SK-MEL-5 (cell line): ENCODE data around the gene SEMG2. TPM values are rescaled to one million over a fixed set of nuclear protein-coding genes. Genes with fewer than 3 reads are reported as not detected.

Experiments
- DNase-seq: peaks from one replicate; pipeline ENCODE4 v3.0.0-alpha.2; 2016; ENCODE audit warnings: low read depth, low spot score
- in situ Hi-C: cut with HindIII; loops from 2 replicates; pipeline ENCODE4 v1.10.0; 2016; ENCODE audit warnings: low sequenced_read_pairs, high pct_unique_total_duplicates, low pct_unique_long_range_greater_than_20kb
- total RNA-seq: library from RNA; depleted of rRNA; stranded (reverse); fragments of >200 nt; shearing (Covaris generic); gene quantifications from 2 replicates; pipeline ENCODE4 v1.2.3, GENCODE V29; 2014

SEMG2 gene
- total RNA-seq, 1 experiment from 2014 or later, result not detected

GRCh38 chr20:45218636-45219035 lies 2.5 kb upstream of the SEMG2 start:
- in situ Hi-C loops, result no loop called here
- no peak for DNase-seq

- in situ Hi-C loops, result no loop called here
- DNase-seq, result no peak
These were observed 2.0 kb downstream of the SEMG2 start for GRCh38 chr20:45223136-45223535.

DNA sequence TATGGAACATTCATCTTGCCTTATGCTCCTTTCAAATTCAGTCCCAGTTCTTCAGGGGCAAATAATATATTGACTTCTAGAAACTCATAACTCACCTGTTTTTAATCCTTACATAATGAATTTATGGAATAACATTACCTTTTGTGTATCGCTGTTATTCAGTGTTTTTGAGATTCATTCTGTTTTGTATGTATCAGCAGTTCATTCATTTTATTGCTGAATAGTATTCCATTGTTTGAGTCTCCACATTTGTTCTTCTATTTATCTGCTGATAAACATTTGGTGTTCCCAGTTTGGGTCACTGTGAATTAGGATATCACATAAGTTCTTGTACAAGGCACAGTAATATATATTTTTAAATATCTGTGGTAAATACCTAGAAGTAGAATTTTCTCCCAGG lies 5.1 kb downstream of the SEMG2 start:
- DNase-seq, result no peak
- in situ Hi-C loops, result no loop called here

DNA sequence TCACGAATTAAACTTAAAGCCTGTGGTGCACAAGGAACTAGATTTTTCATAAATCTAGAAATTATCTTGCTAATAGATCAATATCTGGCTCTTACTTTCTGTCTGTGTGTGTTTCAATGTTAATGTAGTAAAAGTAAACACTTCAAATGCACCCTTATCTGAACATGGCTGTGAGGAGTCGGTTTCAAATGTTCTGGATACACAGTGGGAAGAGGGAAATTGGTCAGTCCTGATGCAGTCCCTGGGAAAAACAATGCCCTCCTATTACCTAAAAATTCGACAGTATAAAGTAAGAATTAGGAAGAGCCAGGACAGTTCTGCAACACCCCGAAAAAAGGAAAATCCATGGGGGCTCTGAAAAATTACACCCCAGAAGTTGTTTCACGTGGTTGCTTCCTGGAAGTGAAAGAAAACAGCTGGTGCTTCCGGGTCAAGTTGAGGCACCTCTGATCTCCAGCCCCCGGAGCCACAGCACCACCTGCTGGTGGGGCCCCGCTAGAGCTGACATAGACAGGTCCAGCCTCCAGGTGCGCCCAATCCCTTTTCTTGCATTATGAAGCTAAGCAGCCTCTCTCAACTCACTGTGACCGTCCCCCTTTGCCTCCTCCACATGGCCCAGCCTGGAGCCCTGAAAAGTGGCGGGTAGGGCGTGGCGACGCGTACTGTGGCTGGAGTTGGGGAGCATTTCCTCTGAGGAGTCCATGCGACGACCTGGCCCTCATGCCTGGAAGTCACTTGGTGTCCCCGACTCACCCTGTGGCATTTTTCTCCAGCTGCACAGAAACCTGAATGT lies 8.3 kb downstream of the SEMG2 start:
- DNase-seq, result peak; percentile 68
- in situ Hi-C loops, result no loop called here

- no peak for DNase-seq
- in situ Hi-C loops, result no loop called here
These were observed 9.5 kb downstream of the SEMG2 start for GRCh38 chr20:45230631-45231030.

- in situ Hi-C loops, result no loop called here
- DNase-seq, result peak; percentile 52
These were observed 14.8 kb downstream of the SEMG2 start for GRCh38 chr20:45235995-45236394.

DNA sequence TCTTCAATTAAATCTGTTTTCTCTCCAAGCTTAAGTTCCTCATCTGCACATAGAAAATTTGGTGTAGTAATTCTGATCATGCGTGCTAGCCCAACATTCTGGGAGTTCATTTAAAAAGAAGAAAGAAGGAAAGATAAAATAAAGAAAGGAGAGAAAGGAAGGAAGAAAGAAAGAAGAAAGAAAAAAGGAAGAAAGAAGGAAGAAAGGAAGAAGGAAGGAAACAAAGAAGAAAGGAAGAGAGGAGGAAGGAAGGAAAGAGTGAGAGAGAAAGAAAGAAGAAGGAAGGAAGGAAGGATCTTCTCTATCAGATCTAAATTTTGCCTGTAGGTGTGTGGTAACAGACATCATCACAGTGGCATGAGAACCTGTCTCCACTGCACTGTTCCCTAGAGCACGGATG lies 17.0 kb downstream of the SEMG2 start:
- DNase-seq, result no peak
- in situ Hi-C loops, result no loop called here

DNA sequence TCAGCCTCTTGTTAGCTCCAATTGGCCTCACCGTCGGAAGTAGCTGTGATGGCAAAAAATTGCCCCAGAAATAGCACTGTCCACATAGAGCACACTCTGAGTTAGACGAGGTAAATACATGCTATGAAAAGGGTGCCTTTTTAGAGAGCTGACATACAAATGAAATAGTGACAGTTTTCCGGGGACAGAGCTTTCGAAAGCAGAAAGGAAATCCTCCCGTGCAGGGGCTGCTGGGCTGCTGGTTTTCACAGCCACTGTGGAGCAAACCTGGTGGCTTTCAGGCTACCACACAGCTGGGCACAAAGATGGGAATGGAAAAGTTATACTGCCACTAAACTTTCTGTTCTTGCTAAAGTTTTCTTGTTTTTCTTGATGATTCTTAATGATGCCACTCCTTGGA lies 24.9 kb downstream of the SEMG2 start:
- no peak for DNase-seq
- in situ Hi-C loops, result no loop called here

GRCh38 chr20:45247865-45248264 lies 26.7 kb downstream of the SEMG2 start:
- no peak for DNase-seq
- in situ Hi-C loops, result no loop called here

GRCh38 chr20:45248609-45249008 lies 27.4 kb downstream of the SEMG2 start:
- no peak for DNase-seq
- in situ Hi-C loops, result no loop called here

DNA sequence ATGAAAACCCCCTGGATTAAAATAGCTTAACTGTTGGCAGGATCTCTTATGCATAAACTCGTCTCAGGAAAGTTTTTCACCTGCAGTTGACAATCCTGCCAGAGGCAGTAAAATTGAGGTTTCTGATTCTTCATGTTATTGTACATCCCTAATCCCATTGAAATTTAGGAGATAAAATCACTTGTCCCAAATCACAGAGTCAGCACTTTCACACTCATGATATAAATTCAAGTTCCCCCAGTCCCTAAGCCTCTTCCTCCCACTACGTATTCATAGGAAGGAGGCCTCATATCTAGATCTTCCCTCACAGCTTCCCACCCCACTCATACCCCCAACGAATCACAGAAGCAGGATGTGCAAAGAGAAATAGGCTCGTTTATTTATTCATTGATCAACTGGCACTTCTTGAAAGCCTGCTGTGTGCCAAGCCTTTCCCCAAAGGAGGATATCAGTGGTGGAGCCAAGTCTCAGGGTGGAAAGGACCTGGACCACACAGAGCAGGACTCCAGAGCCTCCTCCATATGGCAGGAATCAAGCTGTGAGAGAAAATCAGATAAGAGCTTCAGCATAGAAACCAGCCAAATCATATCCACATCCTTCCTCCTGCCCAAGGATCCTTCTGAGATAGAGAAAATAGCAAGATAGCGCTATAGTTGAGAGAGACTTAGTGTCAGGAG lies 30.8 kb downstream of the SEMG2 start:
- in situ Hi-C loops, result no loop called here
- no peak for DNase-seq

GRCh38 chr20:45253261-45253660 lies 32.1 kb downstream of the SEMG2 start:
- no peak for DNase-seq
- in situ Hi-C loops, result no loop called here

GRCh38 chr20:45254383-45255262 lies 33.5 kb downstream of the SEMG2 start, which contains the start of gene SLPI:
TSS of gene SLPI (minus strand) at chr20:45254564. CDS start at chr20:45254543, 21 bp downstream.
- in situ Hi-C loops, result no loop called here
- no peak for DNase-seq

DNA sequence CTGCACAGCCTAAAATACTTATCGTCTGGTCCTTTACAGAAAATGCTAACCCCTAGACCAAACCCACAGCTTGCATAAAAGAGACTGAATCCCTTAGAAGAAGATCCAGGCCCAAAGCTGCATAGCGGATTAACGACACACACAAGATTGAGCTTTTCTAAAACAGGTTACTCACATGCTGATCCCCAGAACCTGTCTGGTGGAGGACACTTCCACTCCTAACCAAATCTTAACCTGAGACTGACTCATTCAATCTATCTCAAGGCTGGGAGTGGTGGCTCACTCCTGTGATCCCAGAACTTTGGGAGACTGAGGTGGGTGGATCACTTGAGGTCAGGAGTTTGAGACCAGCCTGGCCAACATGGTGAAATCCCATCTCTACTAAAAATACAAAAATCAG lies 36.0 kb downstream of the SEMG2 start:
- in situ Hi-C loops, result no loop called here
- DNase-seq, result no peak

DNA sequence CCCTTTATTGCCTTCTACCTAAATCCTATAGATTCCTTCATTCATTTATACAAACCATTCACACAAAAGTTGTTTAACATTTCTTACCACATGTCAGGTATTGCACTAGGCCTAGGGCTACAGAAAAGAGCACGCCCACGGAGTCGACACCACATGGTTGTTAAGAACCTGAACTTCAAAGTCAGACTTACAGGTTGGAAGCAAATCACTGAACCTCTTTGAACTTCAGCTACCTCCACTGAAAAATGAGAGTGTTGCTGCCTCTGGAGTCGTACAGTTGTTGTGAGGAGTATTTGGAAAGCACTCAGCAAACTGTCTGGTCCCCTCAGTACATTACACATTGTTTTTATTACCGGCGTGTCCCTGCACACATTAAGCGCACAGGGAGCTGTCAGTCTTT lies 36.5 kb downstream of the SEMG2 start:
- in situ Hi-C loops, result no loop called here
- no peak for DNase-seq

GRCh38 chr20:45258259-45258658 lies 37.1 kb downstream of the SEMG2 start:
- in situ Hi-C loops, result no loop called here
- DNase-seq, result no peak

DNA sequence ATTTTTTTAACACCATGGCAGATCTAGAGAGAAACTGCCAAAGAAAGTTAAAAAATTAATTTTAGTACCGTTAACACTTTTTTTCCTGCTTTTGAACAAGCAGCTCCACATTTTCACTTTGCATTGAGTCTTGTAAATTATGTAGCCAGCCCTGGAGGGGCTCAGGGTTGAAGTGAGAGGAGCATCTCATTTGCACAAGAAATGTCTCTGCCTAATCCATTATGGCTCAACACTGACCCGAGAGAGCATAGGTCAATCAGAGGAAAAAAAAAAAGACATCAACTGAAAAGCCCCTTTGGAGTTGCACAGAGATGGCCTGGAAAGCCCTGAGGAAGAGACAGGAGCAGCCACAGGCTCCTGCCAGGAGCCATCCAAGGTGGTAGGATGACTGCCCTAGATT lies 37.5 kb downstream of the SEMG2 start:
- no peak for DNase-seq
- in situ Hi-C loops, result no loop called here

DNA sequence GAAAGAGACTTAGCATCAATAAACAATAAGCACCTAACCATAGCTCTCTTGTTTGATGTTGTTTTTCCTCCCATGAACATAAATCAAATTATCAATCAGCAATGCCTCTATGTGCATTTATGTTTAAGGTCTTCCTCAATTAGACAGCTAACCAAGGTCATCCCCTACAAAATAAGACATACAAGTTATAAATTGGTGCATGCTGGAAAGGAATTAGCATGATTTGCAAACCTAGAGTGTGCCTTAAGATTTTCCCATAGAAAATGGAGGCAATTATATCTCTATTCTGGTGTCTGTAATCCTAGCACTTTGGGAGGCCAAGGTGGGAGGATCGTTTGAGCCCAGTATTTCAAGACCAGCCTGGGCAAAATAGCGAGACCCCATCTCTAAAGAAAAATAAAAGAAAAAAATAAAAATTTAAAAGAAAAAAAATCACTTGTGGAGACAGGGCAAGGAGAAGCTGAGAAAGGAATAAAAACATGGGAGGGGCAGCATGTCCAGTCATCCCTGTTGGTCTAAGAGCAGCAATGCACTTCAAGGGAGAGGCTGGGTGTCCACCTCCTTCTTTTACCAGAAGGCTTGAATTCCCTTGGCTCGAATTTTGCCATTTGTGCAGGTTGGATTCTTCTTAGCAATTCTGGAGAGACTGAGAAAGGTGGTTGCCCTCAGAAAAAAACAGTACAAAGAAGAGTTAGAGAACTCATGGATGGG lies 42.5 kb downstream of the SEMG2 start:
- in situ Hi-C loops, result no loop called here

More for the DNA sequence above, 42.5 kb downstream of the SEMG2 start:
- no peak for DNase-seq
